ENCODE results near the gene RCN2.
"Not testable (repeated sequence)": the region's sequence is repeated elsewhere in the genome, so short reads cannot be mapped to it uniquely, and the experiment has no call there.

RCN2 gene

GRCh38 chr15:76931397-76932134, at the start of gene RCN2:
TSS of gene RCN2 (plus strand) at chr15:76931749. CDS start at chr15:76931842, 93 bp downstream.
- Histone ChIP-seq H3K9ac (ENCODE audit: low read length) (peak within 1 kb of the TSS; percentile 70), H3K27ac (ENCODE audit: low read depth, low read length) (peak within 1 kb of the TSS; percentile 48), H3K4me3 (ENCODE audit: low read depth in 1 of 2, low read length in 2 of 2) (peak within 1 kb of the TSS; percentile 51 to 76), H3K36me3 (ENCODE audit: insufficient read depth, low read length) (no peaks in the 10 kb centered on the region), H3K27me3 (ENCODE audit: control insufficient read depth in 1 of 2, insufficient read depth in 2 of 2, low read length in 2 of 2) (no peaks in the 10 kb centered on the region), H3K4me1 (ENCODE audit: insufficient read depth, low read length) (peaks cover 18% of the 10 kb centered on the region), H3K9me3 (ENCODE audit: low read length) (no peaks in the 10 kb centered on the region)

- Histone ChIP-seq H3K9me3 (ENCODE audit: low read length) (no peaks in the 10 kb centered on the region), H3K36me3 (ENCODE audit: insufficient read depth, low read length) (peaks cover 5% of the 10 kb centered on the region), H3K4me3 (ENCODE audit: low read depth in 1 of 2, low read length in 2 of 2) (no peak overlapping the region), H3K27me3 (ENCODE audit: control insufficient read depth in 1 of 2, insufficient read depth in 2 of 2, low read length in 2 of 2) (no peaks in the 10 kb centered on the region), H3K27ac (ENCODE audit: low read depth, low read length) (no peak overlapping the region), H3K4me1 (ENCODE audit: insufficient read depth, low read length) (no peaks in the 10 kb centered on the region), H3K9ac (ENCODE audit: low read length) (no peak overlapping the region)
Observed at GRCh38 chr15:76885212-76885611, 46.3 kb upstream of the RCN2 start.

DNA sequence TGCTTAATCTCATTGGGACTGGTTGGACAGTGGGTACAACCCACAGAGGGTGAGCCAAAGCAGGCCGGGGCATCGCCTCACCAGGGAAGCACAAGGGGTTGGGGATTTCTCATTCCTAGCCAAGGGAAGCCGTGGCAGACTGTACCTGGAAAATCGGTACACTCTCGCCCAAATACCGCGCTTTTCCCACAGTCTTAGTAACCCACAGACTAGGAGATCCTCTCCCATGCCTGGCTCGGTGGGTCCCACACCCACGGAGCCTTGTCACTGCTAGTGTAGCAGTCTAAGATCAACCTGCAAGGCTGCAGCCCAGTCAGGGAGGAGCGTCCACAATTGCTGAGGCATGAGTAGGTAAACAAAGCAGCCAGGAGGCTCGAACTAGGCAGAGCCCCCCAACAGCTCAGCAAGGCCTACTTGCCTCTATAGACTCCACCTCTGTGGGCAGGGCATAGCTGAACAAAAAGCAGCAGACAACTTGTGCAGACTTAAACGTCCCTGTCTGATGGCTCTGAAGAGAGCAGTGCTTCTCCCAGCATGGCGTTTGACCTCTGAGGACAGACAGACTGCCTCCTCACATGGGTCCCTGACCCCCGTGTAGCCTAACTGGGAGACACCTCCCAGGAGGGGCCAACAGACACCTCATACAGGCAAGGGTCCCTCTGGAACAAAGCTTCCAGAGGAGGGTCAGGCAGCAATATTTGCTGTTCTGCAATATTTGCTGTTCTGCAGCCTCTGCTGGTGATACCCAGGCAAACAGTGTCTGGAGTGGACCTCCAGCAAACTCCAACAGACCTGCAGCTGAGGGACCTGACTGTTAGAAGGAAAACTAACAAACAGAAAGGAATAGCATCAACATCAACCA, 44.0 kb upstream of the RCN2 start:
- not testable (repeated sequence) for H3K36me3 ChIP-seq (ENCODE audit: insufficient read depth, low read length); H3K9ac ChIP-seq (ENCODE audit: low read length); H3K9me3 ChIP-seq (ENCODE audit: low read length); H3K4me3 ChIP-seq (ENCODE audit: low read depth in 1 of 2, low read length in 2 of 2); H3K27me3 ChIP-seq (ENCODE audit: control insufficient read depth in 1 of 2, insufficient read depth in 2 of 2, low read length in 2 of 2); H3K27ac ChIP-seq (ENCODE audit: low read depth, low read length); H3K4me1 ChIP-seq (ENCODE audit: insufficient read depth, low read length)

DNA sequence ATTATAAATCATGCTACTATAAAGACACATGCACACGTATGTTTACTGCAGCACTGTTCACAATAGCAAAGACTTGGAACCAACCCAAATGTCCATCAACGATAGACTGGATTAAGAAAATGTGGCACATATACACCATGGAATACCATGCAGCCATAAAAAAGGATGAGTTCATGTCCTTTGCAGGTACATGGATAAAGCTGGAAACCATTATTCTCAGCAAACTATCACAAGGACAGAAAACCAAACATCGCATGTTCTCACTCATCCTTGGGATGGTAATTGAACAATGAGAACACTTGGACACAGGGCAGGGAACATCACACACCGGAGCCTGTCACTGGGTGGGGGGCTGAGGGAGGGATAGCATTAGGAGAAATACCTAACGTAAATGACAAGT, 38.7 kb upstream of the RCN2 start:
- H3K9ac ChIP-seq (ENCODE audit: low read length); H3K36me3 ChIP-seq (ENCODE audit: insufficient read depth, low read length); H3K4me3 ChIP-seq (ENCODE audit: low read depth in 1 of 2, low read length in 2 of 2); H3K27ac ChIP-seq (ENCODE audit: low read depth, low read length); H3K9me3 ChIP-seq (ENCODE audit: low read length); H3K27me3 ChIP-seq (ENCODE audit: control insufficient read depth in 1 of 2, insufficient read depth in 2 of 2, low read length in 2 of 2); H3K4me1 ChIP-seq (ENCODE audit: insufficient read depth, low read length): not testable (repeated sequence)

- Histone ChIP-seq H3K9ac (ENCODE audit: low read length) (no peak overlapping the region), H3K27me3 (ENCODE audit: control insufficient read depth in 1 of 2, insufficient read depth in 2 of 2, low read length in 2 of 2) (no peaks in the 10 kb centered on the region), H3K4me3 (ENCODE audit: low read depth in 1 of 2, low read length in 2 of 2) (no peak overlapping the region), H3K36me3 (ENCODE audit: insufficient read depth, low read length) (no peaks in the 10 kb centered on the region), H3K9me3 (ENCODE audit: low read length) (no peaks in the 10 kb centered on the region), H3K4me1 (ENCODE audit: insufficient read depth, low read length) (no peaks in the 10 kb centered on the region), H3K27ac (ENCODE audit: low read depth, low read length) (no peak overlapping the region)
Observed at GRCh38 chr15:76894174-76894573, 37.4 kb upstream of the RCN2 start.

GRCh38 chr15:76898102-76898501, 33.4 kb upstream of the RCN2 start:
- H3K4me3 ChIP-seq (ENCODE audit: low read depth in 1 of 2, low read length in 2 of 2) = no peak overlapping the region
- H3K36me3 ChIP-seq (ENCODE audit: insufficient read depth, low read length) = no peaks in the 10 kb centered on the region
- H3K4me1 ChIP-seq (ENCODE audit: insufficient read depth, low read length) = no peaks in the 10 kb centered on the region
- no peak overlapping the region for H3K27ac ChIP-seq (ENCODE audit: low read depth, low read length)
- H3K9ac ChIP-seq (ENCODE audit: low read length) = no peak overlapping the region
- H3K27me3 ChIP-seq (ENCODE audit: control insufficient read depth in 1 of 2, insufficient read depth in 2 of 2, low read length in 2 of 2) = no peaks in the 10 kb centered on the region
- H3K9me3 ChIP-seq (ENCODE audit: low read length) = no peaks in the 10 kb centered on the region

DNA sequence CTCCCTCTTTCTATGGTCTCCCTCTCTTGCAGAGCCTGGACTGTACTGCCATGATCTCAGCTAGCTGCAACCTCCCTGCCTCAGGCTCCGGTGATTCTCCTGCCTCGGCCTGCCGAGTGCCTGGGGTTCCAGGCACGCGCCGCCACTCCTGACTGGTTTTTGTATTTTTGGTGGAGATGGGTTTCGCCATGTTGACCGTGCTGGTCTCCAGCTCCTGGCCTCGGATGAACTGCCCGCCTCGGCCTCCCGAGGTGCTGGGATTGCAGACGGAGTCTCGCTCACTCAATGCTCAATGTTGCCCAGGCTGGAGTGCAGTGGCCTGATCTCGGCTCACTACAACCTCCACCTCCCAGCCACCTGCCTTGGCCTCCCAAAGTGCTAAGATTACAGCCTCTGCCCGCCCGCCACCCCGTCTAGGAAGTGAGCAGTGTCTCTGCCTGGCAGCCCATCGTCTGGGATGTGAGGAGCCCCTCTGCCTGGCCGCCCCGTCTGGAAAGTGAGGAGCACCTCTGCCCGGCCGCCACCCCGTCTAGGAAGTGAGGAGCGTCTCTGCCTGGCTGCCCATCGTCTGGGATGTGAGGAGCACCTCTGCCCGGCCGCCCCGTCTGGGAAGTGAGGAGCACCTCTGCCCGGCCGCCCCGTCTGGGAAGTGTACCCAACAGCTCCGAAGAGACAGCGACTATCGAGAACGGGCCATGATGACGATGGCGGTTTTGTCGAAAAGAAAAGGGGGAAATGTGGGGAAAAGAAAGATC, 32.2 kb upstream of the RCN2 start:
- H3K27me3 ChIP-seq (ENCODE audit: control insufficient read depth in 1 of 2, insufficient read depth in 2 of 2, low read length in 2 of 2); H3K9ac ChIP-seq (ENCODE audit: low read length): not testable (repeated sequence)

DNA sequence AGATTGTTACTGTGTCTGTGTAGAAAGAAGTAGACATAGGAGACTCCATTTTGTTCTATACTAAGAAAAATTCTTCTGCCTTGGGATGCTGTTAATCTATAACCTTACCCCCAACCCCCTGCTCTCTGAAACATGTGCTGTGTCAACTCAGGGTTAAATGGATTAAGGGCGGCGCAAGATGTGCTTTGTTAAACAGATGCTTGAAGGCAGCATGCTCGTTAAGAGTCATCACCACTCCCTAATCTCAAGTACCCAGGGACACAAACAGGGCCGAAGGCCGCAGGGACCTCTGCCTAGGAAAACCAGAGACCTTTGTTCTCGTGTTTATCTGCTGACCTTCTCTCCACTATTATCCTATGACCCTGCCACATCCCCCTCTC, 31.6 kb upstream of the RCN2 start:
- H3K9ac ChIP-seq (ENCODE audit: low read length); H3K9me3 ChIP-seq (ENCODE audit: low read length); H3K27me3 ChIP-seq (ENCODE audit: control insufficient read depth in 1 of 2, insufficient read depth in 2 of 2, low read length in 2 of 2); H3K36me3 ChIP-seq (ENCODE audit: insufficient read depth, low read length); H3K4me1 ChIP-seq (ENCODE audit: insufficient read depth, low read length); H3K4me3 ChIP-seq (ENCODE audit: low read depth in 1 of 2, low read length in 2 of 2); H3K27ac ChIP-seq (ENCODE audit: low read depth, low read length): not testable (repeated sequence)

More for the DNA sequence above, 32.2 kb upstream of the RCN2 start:
- H3K4me3 ChIP-seq (ENCODE audit: low read depth in 1 of 2, low read length in 2 of 2); H3K27ac ChIP-seq (ENCODE audit: low read depth, low read length); H3K9me3 ChIP-seq (ENCODE audit: low read length); H3K36me3 ChIP-seq (ENCODE audit: insufficient read depth, low read length); H3K4me1 ChIP-seq (ENCODE audit: insufficient read depth, low read length): not testable (repeated sequence)

GRCh38 chr15:76901965-76902364, 29.6 kb upstream of the RCN2 start:
- Histone ChIP-seq H3K27ac (ENCODE audit: low read depth, low read length) (no peak overlapping the region), H3K9me3 (ENCODE audit: low read length) (no peaks in the 10 kb centered on the region)

DNA sequence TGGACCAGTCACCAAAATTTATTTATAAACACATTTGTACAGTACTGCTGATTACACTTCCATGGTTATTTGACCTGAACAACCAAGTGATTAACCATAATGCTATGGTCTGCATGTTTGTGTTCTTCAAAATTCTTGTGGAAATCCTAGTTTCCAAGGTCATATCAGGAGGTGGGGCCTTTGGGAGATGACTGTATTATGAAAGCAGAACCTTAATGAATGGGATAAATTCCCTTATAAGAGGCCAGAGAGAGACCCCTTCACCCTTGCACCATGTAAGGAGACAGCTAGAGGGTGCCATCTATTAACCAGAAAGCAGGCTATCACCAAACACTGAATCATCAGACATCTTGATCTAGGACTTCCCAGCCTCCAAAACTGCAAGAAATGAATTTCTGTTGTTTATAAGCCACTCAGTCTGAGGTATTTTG, 28.3 kb upstream of the RCN2 start:
- Histone ChIP-seq H3K27me3 (ENCODE audit: control insufficient read depth in 1 of 2, insufficient read depth in 2 of 2, low read length in 2 of 2) (no peaks in the 10 kb centered on the region), H3K9ac (ENCODE audit: low read length) (no peak overlapping the region), H3K9me3 (ENCODE audit: low read length) (no peaks in the 10 kb centered on the region), H3K4me1 (ENCODE audit: insufficient read depth, low read length) (peaks cover 18% of the 10 kb centered on the region), H3K36me3 (ENCODE audit: insufficient read depth, low read length) (no peaks in the 10 kb centered on the region), H3K4me3 (ENCODE audit: low read depth in 1 of 2, low read length in 2 of 2) (no peak overlapping the region), H3K27ac (ENCODE audit: low read depth, low read length) (no peak overlapping the region)

More at GRCh38 chr15:76901965-76902364, 29.6 kb upstream of the RCN2 start:
- H3K9ac ChIP-seq (ENCODE audit: low read length) = no peak overlapping the region
- no peaks in the 10 kb centered on the region for H3K27me3 ChIP-seq (ENCODE audit: control insufficient read depth in 1 of 2, insufficient read depth in 2 of 2, low read length in 2 of 2)
- no peak overlapping the region for H3K4me3 ChIP-seq (ENCODE audit: low read depth in 1 of 2, low read length in 2 of 2)
- H3K36me3 ChIP-seq (ENCODE audit: insufficient read depth, low read length) = no peaks in the 10 kb centered on the region
- H3K4me1 ChIP-seq (ENCODE audit: insufficient read depth, low read length) = peaks cover 18% of the 10 kb centered on the region

DNA sequence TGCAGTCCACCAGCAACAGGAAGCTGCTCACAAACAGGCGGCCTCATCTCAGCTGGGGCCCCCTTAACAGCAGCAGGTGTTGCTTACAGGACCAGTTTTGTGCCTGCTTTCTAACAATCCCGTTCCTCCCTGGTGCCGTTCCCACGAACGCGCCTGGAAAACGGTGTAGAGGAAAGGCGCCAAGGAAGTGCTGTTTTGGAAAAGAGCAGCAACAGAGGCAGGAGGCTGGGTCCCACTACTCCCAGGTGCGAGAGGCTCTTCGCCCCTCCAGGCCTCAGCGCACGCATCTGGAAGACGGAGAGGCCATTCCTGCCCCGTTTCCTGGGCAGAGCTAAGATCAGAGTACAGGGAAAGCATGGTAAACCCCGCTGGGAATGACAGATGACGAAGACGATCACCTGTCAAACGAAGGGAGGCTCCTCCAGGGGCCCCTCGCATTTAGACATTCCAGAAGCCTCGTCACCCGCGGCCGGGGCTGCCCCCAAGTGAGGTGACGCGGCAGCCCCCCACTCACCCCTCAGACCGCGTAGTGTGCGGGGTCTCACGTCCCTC, 27.0 kb upstream of the RCN2 start:
- peaks cover 18% of the 10 kb centered on the region for H3K4me1 ChIP-seq (ENCODE audit: insufficient read depth, low read length)
- H3K9ac ChIP-seq (ENCODE audit: low read length) = peak overlapping the region; percentile 38
- H3K9me3 ChIP-seq (ENCODE audit: low read length) = no peaks in the 10 kb centered on the region
- peak overlapping the region; percentile 86 for H3K27ac ChIP-seq (ENCODE audit: low read depth, low read length)
- H3K4me3 ChIP-seq (ENCODE audit: low read depth in 1 of 2, low read length in 2 of 2) = peak overlapping the region; percentile 87 to 98
- no peaks in the 10 kb centered on the region for H3K27me3 ChIP-seq (ENCODE audit: control insufficient read depth in 1 of 2, insufficient read depth in 2 of 2, low read length in 2 of 2)
- H3K36me3 ChIP-seq (ENCODE audit: insufficient read depth, low read length) = no peaks in the 10 kb centered on the region

Measured in muscle layer of colon (tissue), 2 donors.